H1 (cell line): ENCODE measurements around the gene CC2D1B. TPM values are rescaled to one million over a fixed set of nuclear protein-coding genes. Genes with fewer than 3 reads are reported as not detected.

ENCODE experiments used
- EZH2 ChIP-seq: fragments of 200-600 bp; sonication (generic); IDR thresholded peaks from 2 replicates; pipeline ENCODE4 v1.7.1; 2012; ENCODE audit warnings: low read depth, mild to moderate bottlenecking, moderate library complexity, low read length, inconsistent platforms; ENCODE audit not compliant: severe bottlenecking
- FOSL1 ChIP-seq: IDR thresholded peaks from 2 replicates; pipeline ENCODE4 v1.6.1; 2011; ENCODE audit warnings: mild to moderate bottlenecking, low read depth, low read length, moderate library complexity; ENCODE audit not compliant: insufficient read depth
- JUND ChIP-seq: IDR thresholded peaks from 2 replicates; pipeline ENCODE4 v1.6.1; 2011; ENCODE audit warnings: mild to moderate bottlenecking, improper control_type of control experiment, low read length
- polyA plus RNA-seq, 7 experiments: library from polyadenylated mRNA; depleted of rRNA in 3 of 7; stranded (reverse) in 5 of 7; unstranded in 2 of 7; fragments of >200 nt in 5 of 7; fragments of 200-250 nt in 2 of 7; gene quantifications; 1 replicate in 5 of 7; 2 replicates in 1 of 7; 4 replicates in 1 of 7; pipeline versions ENCODE4 v1.2.1 to v1.2.3, GENCODE V29; 2011 to 2013; ENCODE audit warnings: missing spikeins in 2 of 7, mixed read lengths in 2 of 7
- total RNA-seq: library from RNA; stranded (reverse); fragmentation: NEBNext Ultra II Directional; extraction: Animal tissue kit (Norgen Biotek cat#: 25700); gene quantifications from 2 replicates; pipeline ENCODE4 v1.2.1, GENCODE V29; 2021

Gene CC2D1B
- total and polyA plus RNA-seq, 2 of the 8 experiments (the other 6 are each of a cell fraction or from before 2014, with no cell fraction given): 7.4 to 13.1 TPM

GRCh38 chr1:52413410-52413989, 47.5 kb upstream of the CC2D1B start (continued):
- TF ChIP-seq JUND (no peak), FOSL1 (no peak), EZH2 (no peak)
